H9 (cell line): ENCODE measurements around the gene CATSPERZ. TPM values are rescaled to one million over a fixed set of nuclear protein-coding genes. Genes with fewer than 3 reads are reported as not detected.
A peak's percentile ranks its signal among the peaks of the same experiment; 100 is the strongest.

Source experiments
- DNase-seq: peaks from one replicate; pipeline ENCODE4 v3.0.0-alpha.2; 2017
- H2AFZ ChIP-seq: one replicate; pipeline ENCODE4 v1.6.1; 2013; ENCODE audit warnings: mild to moderate bottlenecking, low read length, control low read depth, moderate library complexity
- H2AK5ac ChIP-seq: 2 replicates; pipeline ENCODE4 v1.6.1; 2013; ENCODE audit warnings: low read length, control low read depth, mixed read lengths; ENCODE audit not compliant: insufficient read length
- H2BK120ac ChIP-seq: one replicate; pipeline ENCODE4 v1.6.1; 2013; ENCODE audit warnings: low read depth, mild to moderate bottlenecking, low read length, control low read depth, inconsistent platforms; ENCODE audit not compliant: poor library complexity, severe bottlenecking
- H2BK12ac ChIP-seq: 2 replicates; pipeline ENCODE4 v1.6.1; 2013; ENCODE audit warnings: low read length, control low read depth, mixed read lengths, low read depth; ENCODE audit not compliant: insufficient read length
- H2BK15ac ChIP-seq: 2 replicates; pipeline ENCODE4 v1.6.1; 2013; ENCODE audit warnings: low read depth, low read length, control low read depth
- H2BK20ac ChIP-seq: one replicate; pipeline ENCODE4 v1.6.1; 2013; ENCODE audit warnings: low read depth, mild to moderate bottlenecking, low read length, control low read depth, inconsistent platforms; ENCODE audit not compliant: poor library complexity, severe bottlenecking
- H2BK5ac ChIP-seq: 2 replicates; pipeline ENCODE4 v1.6.1; 2013; ENCODE audit warnings: low read length, control low read depth, mixed read lengths; ENCODE audit not compliant: insufficient read length
- H3K14ac ChIP-seq: 2 replicates; pipeline ENCODE4 v1.6.1; 2013; ENCODE audit warnings: low read length, control low read depth; ENCODE audit not compliant: insufficient read depth
- H3K18ac ChIP-seq: 2 replicates; pipeline ENCODE4 v1.6.1; 2013; ENCODE audit warnings: low read depth, mild to moderate bottlenecking, mixed read lengths, low read length, control low read depth; ENCODE audit not compliant: insufficient read length
- H3K23ac ChIP-seq: 2 replicates; pipeline ENCODE4 v1.6.1; 2013; ENCODE audit warnings: low read length, control low read depth, mixed read lengths, low read depth; ENCODE audit not compliant: insufficient read length
- H3K23me2 ChIP-seq: 2 replicates; pipeline ENCODE4 v1.6.1; 2013; ENCODE audit warnings: low read depth, mild to moderate bottlenecking, mixed read lengths, low read length, control low read depth; ENCODE audit not compliant: insufficient read length, poor library complexity, severe bottlenecking
- H3K27ac ChIP-seq: 2 replicates; pipeline ENCODE4 v1.5.1; 2013; ENCODE audit warnings: low read length, control low read depth, mixed read lengths, low read depth; ENCODE audit not compliant: insufficient read length
- H3K27me3 ChIP-seq: 2 replicates; pipeline ENCODE4 v1.6.1; 2013; ENCODE audit warnings: low read length, control low read depth, inconsistent platforms; ENCODE audit not compliant: insufficient read depth
- H3K4ac ChIP-seq: 2 replicates; pipeline ENCODE4 v1.6.1; 2013; ENCODE audit warnings: low read depth, mild to moderate bottlenecking, control low read depth, inconsistent platforms, low read length, moderate library complexity
- H3K4me1 ChIP-seq: 2 replicates; pipeline ENCODE4 v1.6.1; 2013; ENCODE audit warnings: low read length, control low read depth, inconsistent platforms; ENCODE audit not compliant: insufficient read depth
- H3K4me2 ChIP-seq: 2 replicates; pipeline ENCODE4 v1.6.1; 2013; ENCODE audit warnings: low read length, control low read depth, mixed read lengths; ENCODE audit not compliant: insufficient read length, insufficient read depth
- H3K56ac ChIP-seq: 2 replicates; pipeline ENCODE4 v1.6.1; 2013; ENCODE audit warnings: low read depth, mild to moderate bottlenecking, mixed read lengths, low read length, control low read depth; ENCODE audit not compliant: insufficient read length
- H3K79me1 ChIP-seq: 2 replicates; pipeline ENCODE4 v1.6.1; 2013; ENCODE audit warnings: low read depth, mild to moderate bottlenecking, moderate library complexity, low read length, control low read depth, inconsistent platforms; ENCODE audit not compliant: insufficient read depth, poor library complexity, severe bottlenecking
- H3K79me2 ChIP-seq: 2 replicates; pipeline ENCODE4 v1.6.1; 2013; ENCODE audit warnings: low read length, control low read depth, inconsistent platforms; ENCODE audit not compliant: insufficient read depth
- H3K9ac ChIP-seq: 2 replicates; pipeline ENCODE4 v1.6.1; 2013; ENCODE audit warnings: low read length, control low read depth, mixed read lengths; ENCODE audit not compliant: insufficient read length; ENCODE audit errors: extremely low read depth
- H3K9me3 ChIP-seq: one replicate; pipeline ENCODE4 v1.6.1; 2013; ENCODE audit warnings: low read depth, low read length, inconsistent platforms; ENCODE audit not compliant: control insufficient read depth
- H3T11ph ChIP-seq: one replicate; pipeline ENCODE4 v1.6.1; 2013; ENCODE audit warnings: mild to moderate bottlenecking, low read length, control low read depth, inconsistent platforms
- H4K20me1 ChIP-seq: one replicate; pipeline ENCODE4 v1.6.1; 2013; ENCODE audit not compliant: control insufficient read depth, insufficient read length, insufficient read depth
- H4K5ac ChIP-seq: 2 replicates; pipeline ENCODE4 v1.6.1; 2013; ENCODE audit warnings: low read depth, mild to moderate bottlenecking, mixed read lengths, low read length, control low read depth; ENCODE audit not compliant: insufficient read length
- H4K8ac ChIP-seq: replicated peaks from 2 replicates; pipeline ENCODE4 v1.6.1; 2013; ENCODE audit warnings: low read length, control low read depth, mixed read lengths, low read depth; ENCODE audit not compliant: insufficient read length
- H4K91ac ChIP-seq: 2 replicates; pipeline ENCODE4 v1.6.1; 2013; ENCODE audit warnings: low read depth, mild to moderate bottlenecking, moderate library complexity, mixed read lengths, low read length, control low read depth; ENCODE audit not compliant: insufficient read length
- H3K27ac Mint-ChIP-seq, 3 experiments: 2 replicates in 2 of 3; 3 replicates in 1 of 3; pipeline ENCODE4 v1.8.0; 2020 to 2021; ENCODE audit warnings: mixed read lengths in 3 of 3, mild to moderate bottlenecking in 1 of 3, moderate library complexity in 1 of 3
- H3K27me3 Mint-ChIP-seq: 2 replicates; pipeline ENCODE4 v1.8.0; 2021; ENCODE audit warnings: low read depth, mild to moderate bottlenecking, moderate library complexity, mixed read lengths
- H3K36me3 Mint-ChIP-seq, 3 experiments: 2 replicates in 2 of 3; 3 replicates in 1 of 3; pipeline ENCODE4 v1.8.0; 2020 to 2021; ENCODE audit warnings: low read depth in 3 of 3, mixed read lengths in 3 of 3; ENCODE audit not compliant: insufficient read depth in 1 of 3
- H3K4me1 Mint-ChIP-seq, 2 experiments: 2 replicates each; pipeline ENCODE4 v1.8.0; 2020; ENCODE audit warnings: mixed read lengths in 2 of 2
- H3K4me3 Mint-ChIP-seq, 2 experiments: 2 replicates in 1 of 2; 3 replicates in 1 of 2; pipeline ENCODE4 v1.8.0; 2020 to 2021; ENCODE audit warnings: mild to moderate bottlenecking in 2 of 2, mixed read lengths in 2 of 2, moderate library complexity in 1 of 2
- H3K9me3 Mint-ChIP-seq, 2 experiments: 2 replicates in 1 of 2; 3 replicates in 1 of 2; pipeline ENCODE4 v1.8.0; 2020; ENCODE audit warnings: mild to moderate bottlenecking in 2 of 2, mixed read lengths in 2 of 2, moderate library complexity in 1 of 2
- CTCF ChIP-seq: fragments of 200-600 bp; sonication (generic); conservative IDR thresholded peaks from 3 replicates; pipeline ENCODE4 v1.8.0; 2021; ENCODE audit warnings: antibody characterized with exemption, mild to moderate bottlenecking
- WGBS: extraction: QIAGEN DNeasy Blood & Tissue Kit; methylation state at CpG from one replicate; pipeline ENCODE4 v1.1.7; 2013; ENCODE audit warnings: missing lambda C conversion rate, low lambda C conversion rate, mixed read lengths; ENCODE audit not compliant: insufficient read length; ENCODE audit errors: extremely low coverage; 5-methylcytosine and 5-hydroxymethylcytosine counted together
- total RNA-seq: library from RNA; stranded (reverse); gene quantifications from 2 replicates; pipeline ENCODE4 v1.2.1, GENCODE V29; 2021

CATSPERZ gene
- total RNA-seq, 1 experiment from 2014 or later, result 0.92 TPM

GRCh38 chr11:64349404-64349803 is 49.2 kb downstream of the CATSPERZ start:
- no CpG with 5 or more reads among the region's 11 CpGs for WGBS
- H2BK120ac ChIP-seq, result no peak overlapping the region
- Mint-ChIP-seq H3K4me1 (peaks cover 2 to 11% of the 10 kb centered on the region in 2 experiments; a peak in 3 of 4 replicates), H3K4me3 (no peak overlapping the region), H3K27me3 (peaks cover 1% of the 10 kb centered on the region; the same call in 1 of the 2 replicates), H3K36me3 (peaks cover 0 to 2% (median 0%) of the 10 kb centered on the region in 3 experiments; a peak in 1 of 7 replicates), H3K9me3 (no peaks in the 10 kb centered on the region), H3K27ac (peak overlapping the region in 1 of 3 experiments; percentile 67; a peak in 1 of 7 replicates)
- no peak overlapping the region for H3K18ac ChIP-seq
- H4K91ac ChIP-seq, result no peak overlapping the region
- H3K23ac ChIP-seq, result no peak overlapping the region
- H2AK5ac ChIP-seq, result no peak overlapping the region
- H3K4me2 ChIP-seq, result no peak overlapping the region
- H3T11ph ChIP-seq, result no peak overlapping the region
- H2BK20ac ChIP-seq, result no peak overlapping the region
- no peak overlapping the region for H3K27ac ChIP-seq
- no peak overlapping the region for H2BK15ac ChIP-seq
- no peak overlapping the region for H3K56ac ChIP-seq
- H3K79me1 ChIP-seq, result no peaks in the 10 kb centered on the region
- H4K5ac ChIP-seq, result no peak overlapping the region
- H3K27me3 ChIP-seq, result no peaks in the 10 kb centered on the region
- H4K8ac ChIP-seq, result no peak overlapping the region
- H4K20me1 ChIP-seq, result no peaks in the 10 kb centered on the region
- H2BK12ac ChIP-seq, result no peak overlapping the region
- H3K9me3 ChIP-seq, result no peaks in the 10 kb centered on the region
- H3K14ac ChIP-seq, result no peak overlapping the region
- H3K9ac ChIP-seq, result no peak overlapping the region
- H3K79me2 ChIP-seq, result no peaks in the 10 kb centered on the region
- no peak for TF ChIP-seq CTCF
- H3K23me2 ChIP-seq, result no peaks in the 10 kb centered on the region
- DNase-seq, result no peak
- no peak overlapping the region for H2BK5ac ChIP-seq
- H3K4ac ChIP-seq, result no peak overlapping the region
- no peak overlapping the region for H2AFZ ChIP-seq
- H3K4me1 ChIP-seq, result peaks cover 2% of the 10 kb centered on the region; the same call in 1 of the 2 replicates
